NCI-H2081 (cell line): ENCODE results near the gene ERI3.

Experiments
- DNase-seq, 2 experiments: peaks; one replicate each; lab custom pipeline; 2025; lab: John Stamatoyannopoulos, UW

The ERI3 gene

GRCh38 chr1:44262414-44262813 is 92.6 kb downstream of the ERI3 start:
- DNase-seq = no peak

DNA sequence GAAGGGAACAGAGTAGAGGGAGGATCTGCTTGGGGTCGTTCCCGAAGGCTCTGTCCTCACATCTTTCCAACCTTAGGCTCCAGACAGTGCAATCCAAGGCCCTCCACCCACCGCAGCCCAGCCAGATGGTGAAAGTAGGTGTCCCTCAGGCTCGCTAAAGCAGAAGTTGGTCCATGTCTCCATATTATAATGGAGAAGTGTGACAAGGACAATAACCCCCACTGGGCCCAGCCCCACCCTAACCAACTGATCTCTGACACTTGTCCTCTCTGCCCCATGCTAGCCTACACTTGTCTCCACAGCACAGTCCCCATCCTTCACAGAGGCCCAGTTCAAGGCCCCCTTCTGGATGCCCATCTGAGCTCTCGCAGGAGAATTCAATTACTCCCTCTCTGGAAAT is 93.1 kb downstream of the ERI3 start:
- no peak for DNase-seq

DNA sequence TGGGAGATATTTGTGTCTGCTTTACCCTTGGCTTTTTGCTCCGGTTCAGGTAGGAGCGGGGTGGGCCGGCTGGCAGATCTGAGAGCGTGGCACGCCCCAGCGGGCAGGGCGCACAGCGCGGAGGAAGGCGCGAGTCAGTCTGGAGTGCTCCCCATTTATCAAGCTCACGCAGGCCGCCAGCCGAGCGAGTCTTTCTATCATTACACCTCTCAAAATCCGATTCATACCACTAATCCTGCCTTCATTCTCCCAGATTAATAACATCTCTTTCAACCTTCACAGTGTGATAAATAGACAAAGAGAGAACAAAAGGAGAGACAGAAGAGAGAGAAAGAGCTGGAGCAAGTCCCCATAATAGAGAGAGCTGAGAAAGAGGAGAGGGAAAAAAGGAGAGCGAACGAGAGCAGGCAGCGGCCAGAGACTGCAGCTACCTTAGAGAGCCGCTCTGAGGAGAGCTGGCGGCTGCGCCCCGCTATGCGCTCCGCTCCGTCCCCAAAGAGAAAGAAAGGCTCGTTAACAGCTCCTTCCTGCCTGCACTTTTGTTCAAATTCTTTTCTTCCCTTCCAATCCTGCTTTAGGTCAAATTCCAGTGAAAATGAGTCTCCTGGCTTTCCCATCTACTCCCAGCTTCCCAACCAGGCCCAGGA is 93.8 kb downstream of the ERI3 start:
- DNase-seq = no peak

GRCh38 chr1:44260792-44261170 is 94.3 kb downstream of the ERI3 start:
- DNase-seq = no peak

GRCh38 chr1:44259090-44259489 is 96.0 kb downstream of the ERI3 start:
- DNase-seq = no peak

GRCh38 chr1:44256762-44257554 is 98.1 kb downstream of the ERI3 start:
- peak; percentile 66 to 87 for DNase-seq

DNA sequence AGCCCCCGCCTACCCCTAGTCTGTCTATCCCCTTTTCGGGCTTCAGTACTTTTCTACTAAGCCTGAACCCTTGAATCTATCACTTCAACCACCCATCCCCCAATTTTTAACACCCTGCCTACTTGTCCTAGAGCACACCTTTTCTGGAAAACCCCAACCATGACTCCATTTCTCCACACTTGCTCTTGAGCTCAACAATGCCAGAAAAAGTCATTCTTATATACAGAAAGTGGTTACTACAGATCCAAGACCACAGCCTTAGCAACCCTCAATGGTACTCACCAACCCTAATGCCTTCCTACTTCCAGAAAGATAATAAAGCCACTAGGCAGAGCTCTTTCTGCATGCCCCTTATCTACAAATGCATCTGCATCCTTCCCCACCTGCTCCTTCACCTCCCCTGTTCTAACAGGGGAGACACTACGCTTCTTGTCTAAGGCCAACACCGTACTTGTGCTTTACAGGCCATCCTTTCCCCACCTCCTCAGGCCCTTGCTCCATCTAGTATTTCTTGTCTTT is 100.6 kb downstream of the ERI3 start:
- DNase-seq = no peak

DNA sequence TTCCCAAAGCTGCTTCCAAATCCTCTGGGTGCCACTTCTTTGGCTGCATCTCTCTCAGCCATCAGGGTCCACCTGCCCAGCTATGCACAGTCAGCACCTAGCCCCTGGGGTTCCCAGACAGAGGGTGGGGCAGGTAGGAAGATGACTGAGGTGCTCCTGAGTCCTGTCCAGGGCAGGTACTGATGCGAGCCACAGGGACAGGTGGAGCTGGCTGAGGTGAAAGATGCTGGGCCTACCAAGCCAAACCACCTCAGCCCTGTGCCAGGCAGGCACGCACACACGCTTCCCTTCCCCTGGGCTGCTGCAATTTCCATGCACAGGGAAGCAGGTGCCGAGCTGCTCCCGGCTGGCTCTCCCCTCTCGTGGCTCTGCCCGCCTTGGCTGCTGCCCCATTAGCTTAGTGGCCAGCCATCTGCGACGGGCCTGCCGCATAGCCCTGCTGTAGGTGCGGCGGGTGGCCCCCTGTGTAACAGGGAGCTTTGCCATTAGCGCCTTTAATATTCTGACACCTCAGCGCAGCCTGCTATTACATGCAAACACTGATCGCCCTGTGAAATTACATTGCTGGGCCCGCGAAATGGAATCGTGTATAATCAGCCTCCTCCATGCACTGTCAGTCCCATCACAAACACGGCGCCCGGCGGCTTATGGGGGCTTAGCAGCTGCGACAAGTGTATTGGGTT is 102.9 kb downstream of the ERI3 start:
- DNase-seq = peak in 1 of 2 experiments; percentile 52

DNA sequence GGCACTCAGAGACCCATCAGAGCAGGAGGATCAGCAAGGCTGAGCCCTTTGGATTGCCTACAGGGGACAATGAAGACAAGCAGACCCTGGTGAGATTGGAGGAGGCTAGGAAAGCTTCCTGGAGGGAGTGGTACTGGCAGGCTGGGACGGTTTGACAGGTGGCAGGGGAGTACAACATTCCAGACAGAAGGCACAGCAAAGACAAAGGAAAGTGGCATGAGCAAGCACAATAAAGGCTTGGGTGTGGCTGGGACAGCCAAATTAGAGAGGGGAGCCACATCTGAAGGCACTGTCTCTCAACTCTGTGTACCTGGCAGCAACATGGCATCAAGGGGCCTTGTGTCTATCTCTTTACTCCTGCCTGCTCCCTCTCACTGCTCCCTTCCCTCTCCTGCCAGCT is 103.6 kb downstream of the ERI3 start:
- DNase-seq = no peak

DNA sequence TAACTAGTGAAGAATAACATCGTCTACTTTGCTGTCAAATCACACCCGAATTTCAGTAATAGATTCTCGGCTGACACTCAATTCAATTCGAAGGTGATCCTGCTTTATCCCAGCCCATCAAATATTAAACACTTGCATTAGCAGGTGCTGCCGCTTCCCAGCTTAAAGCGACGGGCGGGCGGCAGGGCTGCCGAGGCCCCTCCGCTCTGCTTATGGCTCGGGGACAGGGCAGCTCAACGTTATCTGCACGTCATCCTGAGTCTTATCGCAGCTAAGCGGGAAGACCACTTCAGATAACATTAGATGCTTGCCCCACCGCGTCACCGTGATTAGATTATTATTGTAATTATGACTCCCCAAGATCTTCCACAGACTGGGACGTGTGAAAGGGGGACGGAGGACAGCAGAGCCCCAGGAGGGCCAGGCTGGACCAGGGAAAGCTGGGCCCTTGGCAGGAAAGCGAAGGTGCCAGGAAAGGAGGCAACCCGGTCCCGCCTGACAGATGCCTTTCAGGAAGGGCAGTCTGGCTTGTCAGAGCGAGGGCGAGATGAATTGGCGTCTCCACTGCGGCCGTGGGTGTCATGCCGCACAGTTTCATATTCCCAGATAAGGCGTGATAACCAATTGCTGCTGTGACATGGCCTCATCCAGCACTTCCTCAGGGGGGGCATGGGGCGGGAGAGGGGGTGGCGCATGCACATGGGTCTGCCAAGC is 104.8 kb downstream of the ERI3 start:
- DNase-seq = no peak

DNA sequence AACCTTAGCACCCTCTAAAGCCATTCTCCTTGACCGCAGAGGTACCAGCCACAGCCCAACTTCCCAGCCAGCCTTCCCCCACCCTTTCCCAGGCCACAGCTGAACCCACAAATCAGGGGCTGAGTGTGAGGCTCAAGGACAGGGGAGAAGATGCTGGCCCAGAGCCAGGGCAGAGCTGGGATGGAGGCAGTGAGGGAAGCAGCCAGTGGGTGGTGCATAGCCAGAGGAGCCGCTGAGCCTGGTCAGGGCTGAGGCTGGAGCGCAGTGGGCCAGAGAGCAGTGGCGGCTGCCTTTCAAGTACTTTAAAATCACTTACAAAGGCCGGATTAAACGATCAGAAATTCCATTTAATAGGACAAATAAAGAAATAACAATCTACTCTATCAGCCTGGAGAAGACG is 105.5 kb downstream of the ERI3 start:
- DNase-seq = no peak

- DNase-seq = peak in 1 of 2 experiments; percentile 42
Observed at GRCh38 chr1:44246806-44247205, 108.3 kb downstream of the ERI3 start.

- DNase-seq = no peak
Observed at GRCh38 chr1:44244986-44245385, 110.1 kb downstream of the ERI3 start.

DNA sequence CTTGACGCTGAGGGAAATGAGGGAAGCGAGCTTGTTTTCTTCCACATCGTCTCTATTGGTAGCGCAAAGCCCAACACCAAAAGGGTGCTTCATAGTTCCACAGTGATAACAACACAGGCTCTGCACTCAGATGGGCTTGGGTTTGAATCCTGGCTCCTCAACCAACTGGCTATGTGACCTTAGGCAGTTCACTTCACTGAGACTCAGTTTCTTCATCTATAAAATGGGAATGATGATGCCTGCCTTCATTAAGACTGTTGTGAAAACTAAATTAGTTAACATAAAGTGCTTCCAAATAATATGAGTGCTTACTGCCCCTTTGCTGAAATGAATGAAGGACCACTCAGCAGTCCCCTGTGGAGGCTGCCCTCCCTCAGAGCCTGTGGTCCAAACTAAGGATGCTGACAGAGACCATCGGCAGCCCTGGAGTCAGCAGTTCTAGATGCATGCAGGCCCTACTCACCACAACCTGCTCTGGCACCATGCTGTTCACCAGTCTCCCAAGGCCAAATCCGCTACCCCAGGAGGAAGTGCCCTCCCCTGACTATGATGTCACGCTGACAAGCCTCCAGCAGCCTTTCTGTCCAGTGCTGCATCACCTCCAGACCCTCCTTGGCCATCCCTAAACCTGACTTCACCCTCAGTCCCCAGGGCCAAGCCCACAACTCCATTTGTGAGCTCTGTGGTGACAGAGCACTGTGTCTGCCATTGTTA is 111.1 kb downstream of the ERI3 start:
- DNase-seq = no peak

- no peak for DNase-seq
Observed at GRCh38 chr1:44242746-44243145, 112.3 kb downstream of the ERI3 start.

- DNase-seq = no peak
Observed at GRCh38 chr1:44240802-44241671, 114.0 kb downstream of the ERI3 start.

DNA sequence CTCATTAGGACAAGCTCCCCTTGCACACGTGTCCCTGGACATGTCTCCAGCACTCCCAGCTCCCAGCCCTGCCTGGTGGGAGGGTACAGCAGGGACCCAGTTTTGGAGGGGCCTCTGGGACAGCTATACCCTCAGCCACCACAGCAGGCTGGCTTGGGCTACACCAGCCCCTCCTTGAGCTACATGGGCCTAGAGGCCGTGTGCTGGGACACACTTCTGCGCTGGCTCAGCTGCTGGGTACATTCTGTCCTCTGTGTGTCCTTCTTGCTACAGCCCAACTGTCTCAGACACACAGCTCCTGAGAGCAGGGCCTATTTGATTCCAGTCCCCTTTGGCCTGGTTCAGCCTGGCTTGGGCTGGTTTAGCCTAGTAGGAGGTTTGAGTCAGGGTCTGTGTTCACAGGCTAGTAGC is 115.1 kb downstream of the ERI3 start:
- no peak for DNase-seq

DNA sequence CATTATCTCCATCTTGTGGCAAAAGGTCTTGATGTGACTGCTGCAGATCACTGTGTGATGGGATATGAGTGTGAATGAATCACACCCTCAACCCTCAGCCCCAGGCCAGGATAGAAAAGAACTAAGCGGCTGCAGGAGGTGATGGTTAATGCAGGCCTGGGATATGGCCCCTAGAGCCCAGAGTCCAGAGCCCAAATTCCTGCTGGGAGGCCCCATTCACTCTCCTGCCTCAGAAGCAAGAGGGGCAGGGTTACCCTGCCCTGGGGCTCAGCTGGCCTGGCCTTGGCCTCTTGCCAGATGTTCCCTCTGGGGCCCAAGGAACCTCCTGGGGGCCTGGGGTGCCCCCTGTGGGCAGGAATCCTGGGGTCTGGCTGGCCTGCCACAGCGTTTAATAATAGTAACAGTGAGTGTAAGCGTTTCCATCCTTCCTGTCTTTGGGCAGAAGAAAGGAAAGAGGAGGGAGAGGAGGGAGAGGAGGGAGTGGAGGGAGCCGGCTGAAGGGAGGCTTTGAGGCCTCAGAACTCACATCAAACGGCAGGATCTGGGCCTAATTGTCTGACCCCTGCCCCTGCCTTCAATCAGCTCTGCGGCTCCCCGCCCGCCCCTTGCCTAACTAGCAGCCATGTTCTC is 115.6 kb downstream of the ERI3 start:
- no peak for DNase-seq

DNA sequence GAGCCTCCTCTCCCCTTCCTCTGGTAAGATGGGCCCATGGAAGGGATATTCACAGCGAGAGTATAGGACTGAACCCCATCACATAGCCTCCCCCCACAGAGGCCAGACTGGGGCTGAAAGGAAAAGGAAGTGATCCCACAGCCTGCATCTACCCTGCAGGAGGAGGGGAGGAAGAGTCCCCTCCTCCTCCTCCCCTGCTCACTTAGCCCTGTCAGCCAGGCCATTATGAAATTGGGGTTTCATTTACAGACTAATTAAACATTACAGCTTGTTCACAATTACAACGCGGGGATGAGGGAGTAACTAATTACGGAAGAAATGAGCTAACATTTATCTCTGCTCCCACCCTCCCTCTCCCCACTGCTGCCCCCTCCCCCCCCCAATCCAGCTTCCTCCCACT is 116.4 kb downstream of the ERI3 start:
- DNase-seq = no peak
